HCT116 (cell line): ENCODE data around the gene ANKS1A. TPM values are rescaled to one million over a fixed set of nuclear protein-coding genes. Genes with fewer than 3 reads are reported as not detected.
A peak's percentile ranks its signal among the peaks of the same experiment; 100 is the strongest.

ENCODE experiments used
- ATAC-seq: fragments of 200-7000 bp; cut with Tn5 transposase; 2 replicates; pipeline ENCODE4 v1.9.1; 2020; ENCODE audit warnings: mild to moderate bottlenecking, moderate library complexity
- BruUV-seq: library from RNA; stranded (reverse); fragments of 400-500 nt; replicated peaks from 2 replicates; lab custom pipeline; 2021; lab: Mats Ljungman, UMichigan
- CTCF ChIA-PET: fragments of 300-600 bp; sonication (Branson Sonifier 250); formaldehyde crosslinking; loops from one replicate; lab custom pipeline; 2021; ENCODE audit warnings: antibody characterized with exemption; lab: Charles Lee
- POLR2A ChIA-PET: fragments of 300-600, 350-600 bp; sonication (Branson Sonifier 250); formaldehyde crosslinking; loops from one replicate; lab custom pipeline; 2021; ENCODE audit warnings: antibody characterized with exemption; lab: Charles Lee
- RAD21 ChIA-PET, 2 experiments: fragments of 300-600 bp; sonication (Branson Sonifier 250); formaldehyde crosslinking; loops; one replicate each; lab custom pipeline; 2023; ENCODE audit warnings: low total read pairs in 2 of 2; ENCODE audit not compliant: uncharacterized antibody in 2 of 2, unreplicated experiment in 2 of 2, low non-redundant PET in 1 of 2; lab: Charles Lee
- DNase-seq: peaks from one replicate; pipeline ENCODE4 v3.0.0-alpha.2; 2010; ENCODE audit warnings: low read depth, low spot score
- H2AFZ ChIP-seq: fragments of 200-600 bp; shearing (Covaris generic), sonication (generic); 2 replicates; pipeline ENCODE4 v1.6.1; 2017; ENCODE audit warnings: low read depth, mixed run types, mixed read lengths, antibody characterized with exemption, low read length; ENCODE audit not compliant: poor library complexity, severe bottlenecking
- H3K27ac ChIP-seq: 2 replicates; pipeline ENCODE4 v1.5.1; 2012; ENCODE audit warnings: low read depth, low read length
- H3K27me3 ChIP-seq: fragments of 200-600 bp; sonication (generic); 2 replicates; pipeline ENCODE4 v1.6.1; 2016; ENCODE audit warnings: mixed run types, low read length, mixed read lengths; ENCODE audit not compliant: insufficient read depth
- H3K36me3 ChIP-seq, 2 experiments: fragments of 200-500 bp in 1 of 2; fragments of 200-600 bp in 1 of 2; sonication (Bioruptor generic) in 1 of 2; sonication (generic) in 1 of 2; 2 replicates each; pipeline versions ENCODE4 v1.5.1 to v1.6.1; 2014 to 2016; ENCODE audit warnings: low read length in 2 of 2, inconsistent platforms in 1 of 2, mixed read lengths in 1 of 2, mixed run types in 1 of 2; ENCODE audit not compliant: insufficient read depth in 2 of 2, control insufficient read depth in 1 of 2
- H3K4me1 ChIP-seq, 2 experiments: fragments of 200-600 bp in 1 of 2; sonication (generic) in 1 of 2; 2 replicates each; pipeline versions ENCODE4 v1.5.1 to v1.6.1; 2012 to 2017; ENCODE audit warnings: low read length in 2 of 2, inconsistent platforms in 1 of 2, mild to moderate bottlenecking in 1 of 2, mixed read lengths in 1 of 2, mixed run types in 1 of 2, moderate library complexity in 1 of 2; ENCODE audit not compliant: insufficient read depth in 2 of 2, control insufficient read depth in 1 of 2
- H3K4me2 ChIP-seq: fragments of 200-600 bp; sonication (generic); 2 replicates; pipeline ENCODE4 v1.6.1; 2017; ENCODE audit warnings: mixed run types, low read length, mixed read lengths
- H3K4me3 ChIP-seq, 2 experiments: fragments of 200-600 bp in 1 of 2; sonication (generic) in 1 of 2; replicated peaks in 1 of 2; 2 replicates each; pipeline ENCODE4 v1.5.1; 2011 to 2016; ENCODE audit warnings: low read length in 2 of 2, control low read depth in 1 of 2, low read depth in 1 of 2, mild to moderate bottlenecking in 1 of 2, mixed read lengths in 1 of 2, mixed run types in 1 of 2
- H3K79me2 ChIP-seq: fragments of 200-600 bp; sonication (generic); 2 replicates; pipeline ENCODE4 v1.6.1; 2017; ENCODE audit warnings: mild to moderate bottlenecking, mixed run types, low read length, moderate library complexity, mixed read lengths; ENCODE audit not compliant: insufficient read depth
- H3K9ac ChIP-seq: fragments of 200-600 bp; sonication (generic); 2 replicates; pipeline ENCODE4 v1.6.1; 2016; ENCODE audit warnings: low read length, mixed read lengths
- H3K9me2 ChIP-seq: fragments of 200-600 bp; sonication (generic), shearing (Covaris generic); 2 replicates; pipeline ENCODE4 v1.6.1; 2017; ENCODE audit warnings: mixed run types, mild to moderate bottlenecking, moderate library complexity; ENCODE audit not compliant: insufficient read depth
- H3K9me3 ChIP-seq, 2 experiments: fragments of 200-500 bp in 1 of 2; fragments of 200-600 bp in 1 of 2; sonication (Bioruptor generic) in 1 of 2; sonication (generic) in 1 of 2; 2 replicates each; pipeline ENCODE4 v1.6.1; 2014 to 2017; ENCODE audit warnings: low read length in 2 of 2, mixed read lengths in 2 of 2, inconsistent platforms in 1 of 2, low read depth in 1 of 2, mild to moderate bottlenecking in 1 of 2, mixed run types in 1 of 2, moderate library complexity in 1 of 2; ENCODE audit not compliant: control insufficient read depth in 1 of 2, insufficient read depth in 1 of 2
- H4K20me1 ChIP-seq: fragments of 200-600 bp; sonication (generic), shearing (Covaris generic); 2 replicates; pipeline ENCODE4 v1.6.1; 2017; ENCODE audit warnings: mixed run types, mild to moderate bottlenecking, moderate library complexity; ENCODE audit not compliant: insufficient read depth
- CBX3 ChIP-seq: IDR thresholded peaks from 2 replicates; pipeline ENCODE4 v1.6.1; 2012; ENCODE audit warnings: low read depth
- CTCF ChIP-seq, 3 experiments: fragments of 200-600 bp in 1 of 3; sonication (generic) in 1 of 3; IDR thresholded peaks in 2 of 3; conservative IDR thresholded peaks in 1 of 3; 2 replicates each; pipeline ENCODE4 v1.5.1; 2012 to 2017; ENCODE audit warnings: low read depth in 2 of 3, low read length in 2 of 3, antibody characterized with exemption in 1 of 3, borderline replicate concordance in 1 of 3, control low read depth in 1 of 3, mild to moderate bottlenecking in 1 of 3, mixed read lengths in 1 of 3, mixed run types in 1 of 3, moderate library complexity in 1 of 3; ENCODE audit not compliant: insufficient read depth in 1 of 3
- EZH2 ChIP-seq: fragments of 200-600 bp; sonication (generic); IDR thresholded peaks from 2 replicates; pipeline ENCODE4 v1.6.1; 2017; ENCODE audit warnings: antibody characterized with exemption, mixed run types
- FOSL1 ChIP-seq: IDR thresholded peaks from 2 replicates; pipeline ENCODE4 v1.6.1; 2012; ENCODE audit warnings: low read depth
- REST ChIP-seq: IDR thresholded peaks from 2 replicates; pipeline ENCODE4 v1.6.1; 2012; ENCODE audit warnings: low read depth
- SRF ChIP-seq: IDR thresholded peaks from 2 replicates; pipeline ENCODE4 v1.6.1; 2012; ENCODE audit warnings: low read depth
- YY1 ChIP-seq: IDR thresholded peaks from 2 replicates; pipeline ENCODE4 v1.6.1; 2011; ENCODE audit warnings: low read length, low read depth, moderate library complexity, mild to moderate bottlenecking; ENCODE audit not compliant: insufficient replicate concordance; ENCODE audit errors: extremely low read depth
- intact Hi-C: fragments of 100-400 bp; cut with micrococcal nuclease; formaldehyde crosslinking; loops from 2 replicates; pipeline ENCODE4 v1.10.0; 2022
- total RNA-seq: library from RNA; stranded (reverse); gene quantifications from one replicate; pipeline ENCODE4 v1.2.1, GENCODE V29; 2021; ENCODE audit not compliant: unreplicated experiment

Gene ANKS1A
- total RNA-seq, 1 experiment from 2014 or later: 20.6 TPM

GRCh38 chr6:35089935-35090505 is 201.0 kb downstream of the ANKS1A start:
- Histone ChIP-seq H3K36me3 (no peaks in the 10 kb centered on the region; a peak in 2 of 4 replicates), H3K4me3 (no peak overlapping the region), H3K4me1 (no peaks in the 10 kb centered on the region), H2AFZ (no peak overlapping the region), H3K27me3 (no peaks in the 10 kb centered on the region), H3K9ac (no peak overlapping the region), H3K9me3 (no peaks in the 10 kb centered on the region), H3K27ac (no peak overlapping the region), H3K79me2 (no peaks in the 10 kb centered on the region), H3K9me2 (no peaks in the 10 kb centered on the region), H4K20me1 (no peaks in the 10 kb centered on the region), H3K4me2 (no peak overlapping the region)
- ChIA-PET POLR2A (no interaction called here), CTCF (no interaction called here), RAD21 (no interaction called here)
- ATAC-seq (no peak), DNase-seq (no peak)
- TF ChIP-seq CBX3 (no peak), EZH2 (no peak), CTCF (IDR thresholded peaks at IDR 0.05 in 2 of 3, conservative IDR thresholded peaks at IDR 0.05 in 1 of 3; ENCODE audit: borderline replicate concordance in 1 of 3, insufficient read depth in 1 of 3, low read depth in 2 of 3, low read length in 2 of 3) (no peak), YY1 (no peak), SRF (no peak), REST (no peak), FOSL1 (no peak)
- intact Hi-C loops: no loop called here
- TSS peak; percentile 24 for BruUV-seq
